H9 (cell line): ENCODE results near the gene ELP6. TPM values are rescaled to one million over a fixed set of nuclear protein-coding genes. Genes with fewer than 3 reads are reported as not detected.
A peak's percentile ranks its signal among the peaks of the same experiment; 100 is the strongest.

Source experiments
- DNase-seq: peaks from one replicate; pipeline ENCODE4 v3.0.0-alpha.2; 2017
- H2AFZ ChIP-seq: one replicate; pipeline ENCODE4 v1.6.1; 2013; ENCODE audit warnings: mild to moderate bottlenecking, low read length, control low read depth, moderate library complexity
- H2AK5ac ChIP-seq: 2 replicates; pipeline ENCODE4 v1.6.1; 2013; ENCODE audit warnings: low read length, control low read depth, mixed read lengths; ENCODE audit not compliant: insufficient read length
- H2BK120ac ChIP-seq: one replicate; pipeline ENCODE4 v1.6.1; 2013; ENCODE audit warnings: low read depth, mild to moderate bottlenecking, low read length, control low read depth, inconsistent platforms; ENCODE audit not compliant: poor library complexity, severe bottlenecking
- H2BK12ac ChIP-seq: 2 replicates; pipeline ENCODE4 v1.6.1; 2013; ENCODE audit warnings: low read length, control low read depth, mixed read lengths, low read depth; ENCODE audit not compliant: insufficient read length
- H2BK15ac ChIP-seq: 2 replicates; pipeline ENCODE4 v1.6.1; 2013; ENCODE audit warnings: low read depth, low read length, control low read depth
- H2BK20ac ChIP-seq: one replicate; pipeline ENCODE4 v1.6.1; 2013; ENCODE audit warnings: low read depth, mild to moderate bottlenecking, low read length, control low read depth, inconsistent platforms; ENCODE audit not compliant: poor library complexity, severe bottlenecking
- H2BK5ac ChIP-seq: 2 replicates; pipeline ENCODE4 v1.6.1; 2013; ENCODE audit warnings: low read length, control low read depth, mixed read lengths; ENCODE audit not compliant: insufficient read length
- H3K14ac ChIP-seq: 2 replicates; pipeline ENCODE4 v1.6.1; 2013; ENCODE audit warnings: low read length, control low read depth; ENCODE audit not compliant: insufficient read depth
- H3K18ac ChIP-seq: 2 replicates; pipeline ENCODE4 v1.6.1; 2013; ENCODE audit warnings: low read depth, mild to moderate bottlenecking, mixed read lengths, low read length, control low read depth; ENCODE audit not compliant: insufficient read length
- H3K23ac ChIP-seq: 2 replicates; pipeline ENCODE4 v1.6.1; 2013; ENCODE audit warnings: low read length, control low read depth, mixed read lengths, low read depth; ENCODE audit not compliant: insufficient read length
- H3K23me2 ChIP-seq: 2 replicates; pipeline ENCODE4 v1.6.1; 2013; ENCODE audit warnings: low read depth, mild to moderate bottlenecking, mixed read lengths, low read length, control low read depth; ENCODE audit not compliant: insufficient read length, poor library complexity, severe bottlenecking
- H3K27ac ChIP-seq: 2 replicates; pipeline ENCODE4 v1.5.1; 2013; ENCODE audit warnings: low read length, control low read depth, mixed read lengths, low read depth; ENCODE audit not compliant: insufficient read length
- H3K27me3 ChIP-seq: 2 replicates; pipeline ENCODE4 v1.6.1; 2013; ENCODE audit warnings: low read length, control low read depth, inconsistent platforms; ENCODE audit not compliant: insufficient read depth
- H3K4ac ChIP-seq: 2 replicates; pipeline ENCODE4 v1.6.1; 2013; ENCODE audit warnings: low read depth, mild to moderate bottlenecking, control low read depth, inconsistent platforms, low read length, moderate library complexity
- H3K4me1 ChIP-seq: 2 replicates; pipeline ENCODE4 v1.6.1; 2013; ENCODE audit warnings: low read length, control low read depth, inconsistent platforms; ENCODE audit not compliant: insufficient read depth
- H3K4me2 ChIP-seq: 2 replicates; pipeline ENCODE4 v1.6.1; 2013; ENCODE audit warnings: low read length, control low read depth, mixed read lengths; ENCODE audit not compliant: insufficient read length, insufficient read depth
- H3K56ac ChIP-seq: 2 replicates; pipeline ENCODE4 v1.6.1; 2013; ENCODE audit warnings: low read depth, mild to moderate bottlenecking, mixed read lengths, low read length, control low read depth; ENCODE audit not compliant: insufficient read length
- H3K79me1 ChIP-seq: 2 replicates; pipeline ENCODE4 v1.6.1; 2013; ENCODE audit warnings: low read depth, mild to moderate bottlenecking, moderate library complexity, low read length, control low read depth, inconsistent platforms; ENCODE audit not compliant: insufficient read depth, poor library complexity, severe bottlenecking
- H3K79me2 ChIP-seq: 2 replicates; pipeline ENCODE4 v1.6.1; 2013; ENCODE audit warnings: low read length, control low read depth, inconsistent platforms; ENCODE audit not compliant: insufficient read depth
- H3K9ac ChIP-seq: 2 replicates; pipeline ENCODE4 v1.6.1; 2013; ENCODE audit warnings: low read length, control low read depth, mixed read lengths; ENCODE audit not compliant: insufficient read length; ENCODE audit errors: extremely low read depth
- H3K9me3 ChIP-seq: one replicate; pipeline ENCODE4 v1.6.1; 2013; ENCODE audit warnings: low read depth, low read length, inconsistent platforms; ENCODE audit not compliant: control insufficient read depth
- H3T11ph ChIP-seq: one replicate; pipeline ENCODE4 v1.6.1; 2013; ENCODE audit warnings: mild to moderate bottlenecking, low read length, control low read depth, inconsistent platforms
- H4K20me1 ChIP-seq: one replicate; pipeline ENCODE4 v1.6.1; 2013; ENCODE audit not compliant: control insufficient read depth, insufficient read length, insufficient read depth
- H4K5ac ChIP-seq: 2 replicates; pipeline ENCODE4 v1.6.1; 2013; ENCODE audit warnings: low read depth, mild to moderate bottlenecking, mixed read lengths, low read length, control low read depth; ENCODE audit not compliant: insufficient read length
- H4K8ac ChIP-seq: replicated peaks from 2 replicates; pipeline ENCODE4 v1.6.1; 2013; ENCODE audit warnings: low read length, control low read depth, mixed read lengths, low read depth; ENCODE audit not compliant: insufficient read length
- H4K91ac ChIP-seq: 2 replicates; pipeline ENCODE4 v1.6.1; 2013; ENCODE audit warnings: low read depth, mild to moderate bottlenecking, moderate library complexity, mixed read lengths, low read length, control low read depth; ENCODE audit not compliant: insufficient read length
- H3K27ac Mint-ChIP-seq, 3 experiments: 2 replicates in 2 of 3; 3 replicates in 1 of 3; pipeline ENCODE4 v1.8.0; 2020 to 2021; ENCODE audit warnings: mixed read lengths in 3 of 3, mild to moderate bottlenecking in 1 of 3, moderate library complexity in 1 of 3
- H3K27me3 Mint-ChIP-seq: 2 replicates; pipeline ENCODE4 v1.8.0; 2021; ENCODE audit warnings: low read depth, mild to moderate bottlenecking, moderate library complexity, mixed read lengths
- H3K36me3 Mint-ChIP-seq, 3 experiments: 2 replicates in 2 of 3; 3 replicates in 1 of 3; pipeline ENCODE4 v1.8.0; 2020 to 2021; ENCODE audit warnings: low read depth in 3 of 3, mixed read lengths in 3 of 3; ENCODE audit not compliant: insufficient read depth in 1 of 3
- H3K4me1 Mint-ChIP-seq, 2 experiments: 2 replicates each; pipeline ENCODE4 v1.8.0; 2020; ENCODE audit warnings: mixed read lengths in 2 of 2
- H3K4me3 Mint-ChIP-seq, 2 experiments: 2 replicates in 1 of 2; 3 replicates in 1 of 2; pipeline ENCODE4 v1.8.0; 2020 to 2021; ENCODE audit warnings: mild to moderate bottlenecking in 2 of 2, mixed read lengths in 2 of 2, moderate library complexity in 1 of 2
- H3K9me3 Mint-ChIP-seq, 2 experiments: 2 replicates in 1 of 2; 3 replicates in 1 of 2; pipeline ENCODE4 v1.8.0; 2020; ENCODE audit warnings: mild to moderate bottlenecking in 2 of 2, mixed read lengths in 2 of 2, moderate library complexity in 1 of 2
- CTCF ChIP-seq: fragments of 200-600 bp; sonication (generic); conservative IDR thresholded peaks from 3 replicates; pipeline ENCODE4 v1.8.0; 2021; ENCODE audit warnings: antibody characterized with exemption, mild to moderate bottlenecking
- WGBS: extraction: QIAGEN DNeasy Blood & Tissue Kit; methylation state at CpG from one replicate; pipeline ENCODE4 v1.1.7; 2013; ENCODE audit warnings: missing lambda C conversion rate, low lambda C conversion rate, mixed read lengths; ENCODE audit not compliant: insufficient read length; ENCODE audit errors: extremely low coverage; 5-methylcytosine and 5-hydroxymethylcytosine counted together
- total RNA-seq: library from RNA; stranded (reverse); gene quantifications from 2 replicates; pipeline ENCODE4 v1.2.1, GENCODE V29; 2021

ELP6 gene
- total RNA-seq, 1 experiment from 2014 or later = 53.9 TPM

GRCh38 chr3:47536967-47537366, 23.5 kb upstream of the ELP6 start:
- H3K9me3 ChIP-seq = no peaks in the 10 kb centered on the region
- H3K79me2 ChIP-seq = no peaks in the 10 kb centered on the region
- TF ChIP-seq CTCF = no peak
- H3K18ac ChIP-seq = no peak overlapping the region
- H3K27ac ChIP-seq = no peak overlapping the region
- no peak overlapping the region for H2BK12ac ChIP-seq
- no peaks in the 10 kb centered on the region for H3K23me2 ChIP-seq
- no peak overlapping the region for H2AFZ ChIP-seq
- H3K23ac ChIP-seq = no peak overlapping the region
- H3K27me3 Mint-ChIP-seq = peaks cover 5% of the 10 kb centered on the region
- no peak for DNase-seq
- no peak overlapping the region for H2BK15ac ChIP-seq
- H3K27me3 ChIP-seq = no peaks in the 10 kb centered on the region
- no peaks in the 10 kb centered on the region for H3K36me3 Mint-ChIP-seq
- no peak overlapping the region for H3K9ac ChIP-seq
- H3K79me1 ChIP-seq = no peaks in the 10 kb centered on the region
- H3K14ac ChIP-seq = no peak overlapping the region
- no peaks in the 10 kb centered on the region for H4K20me1 ChIP-seq
- no peak overlapping the region for H2BK120ac ChIP-seq
- no peak overlapping the region for H2BK20ac ChIP-seq
- H3K9me3 Mint-ChIP-seq = peaks cover 6 to 11% of the 10 kb centered on the region in 2 experiments
- H3K4me1 Mint-ChIP-seq = peaks cover 4 to 7% of the 10 kb centered on the region in 2 experiments; a peak in 3 of 4 replicates
- no peak overlapping the region for H3K4ac ChIP-seq
- H2BK5ac ChIP-seq = no peak overlapping the region
- WGBS = no CpG with 5 or more reads among the region's 6 CpGs
- peak overlapping the region in 1 of 3 experiments; percentile 51; a peak in 2 of 7 replicates for H3K27ac Mint-ChIP-seq
- H4K5ac ChIP-seq = no peak overlapping the region
- H3T11ph ChIP-seq = no peak overlapping the region
- H3K56ac ChIP-seq = no peak overlapping the region
- no peak overlapping the region for H4K91ac ChIP-seq
- H3K4me3 Mint-ChIP-seq = no peak overlapping the region
- no peak overlapping the region for H2AK5ac ChIP-seq
- no peaks in the 10 kb centered on the region for H3K4me1 ChIP-seq
- no peak overlapping the region for H4K8ac ChIP-seq
- H3K4me2 ChIP-seq = no peak overlapping the region
